Measurements from ENCODE around the gene NOL9.

GRCh38 chr1:6574025-6574620 is 19.8 kb upstream of the NOL9 start:
- TF ChIP-seq CTCF (IDR thresholded peaks at IDR 0.05) (no peak), EZH2phosphoT487 (IDR thresholded peaks at IDR 0.05) (no peak), EZH2 (IDR thresholded peaks at IDR 0.05) (no peak)

Data from neural progenitor cell (in vitro differentiated cells).